Measurements from ENCODE around the gene KCNN4. TPM values are rescaled to one million over a fixed set of nuclear protein-coding genes. Genes with fewer than 3 reads are reported as not detected.

Gene KCNN4
- total RNA-seq, 5 donors from 2014 or later (not counting 1 experiment from before 2014, with no cell fraction given) = 21.9 to 90.1 (median 37.6) TPM

GRCh38 chr19:43741075-43741825, 39.5 kb downstream of the KCNN4 start:
- Histone ChIP-seq H3K4me3 (ENCODE audit: control insufficient read depth in 1 of 2, extremely low read depth in 1 of 2, low read length in 1 of 2) (no peak overlapping the region), H3K36me3 (ENCODE audit: control insufficient read depth in 2 of 2, extremely low read depth in 1 of 2, insufficient read depth in 1 of 2, low read length in 1 of 2) (peaks cover 35 to 97% of the 10 kb centered on the region in 2 donors), H3K27ac (ENCODE audit: low read length) (no peak overlapping the region), H3K4me1 (ENCODE audit: control insufficient read depth in 1 of 2, extremely low read depth in 1 of 2, insufficient read depth in 2 of 2, low read length in 2 of 2) (peaks cover 0 to 16% of the 10 kb centered on the region in 2 experiments), H3K27me3 (replicated peaks in 1 of 2; ENCODE audit: control insufficient read depth in 2 of 2, extremely low read depth in 1 of 2, insufficient read depth in 2 of 2, low read length in 1 of 2) (no peaks in the 10 kb centered on the region), H3K9me3 (no peaks in the 10 kb centered on the region)
- H3K4me3 Mint-ChIP-seq = no peak overlapping the region
- ATAC-seq (replicated peaks in 1 of 4) (no peak), DNase-seq (no peak)
- no peak overlapping the region for H3K27ac Mint-ChIP-seq
- H3K4me1 Mint-ChIP-seq = peaks cover 8 to 24% (median 19%) of the 10 kb centered on the region in 3 donors
- no peaks in the 10 kb centered on the region for H3K27me3 Mint-ChIP-seq
- no peaks in the 10 kb centered on the region for H3K9me3 Mint-ChIP-seq
- 91% methylated on average over 9 of the region's 10 CpGs for WGBS (ENCODE audit: insufficient coverage)
- ChIA-PET CTCF (no interaction called here), POLR2A (no interaction called here)
- peaks cover 72% of the 10 kb centered on the region for H3K36me3 Mint-ChIP-seq

GRCh38 chr19:43739439-43740235, 41.1 kb downstream of the KCNN4 start:
- H3K27ac Mint-ChIP-seq = peak overlapping the region in 1 of 2 donors; percentile 21
- POLR2A ChIA-PET = no interaction called here

GRCh38 chr19:43738780-43739211, 42.0 kb downstream of the KCNN4 start:
- ChIA-PET POLR2A (no interaction called here), CTCF (interaction anchor here in 1 of 2 donors (0.6 kb wide), 1 partner anchor 123 kb away, joined by 7 read pairs; no protein-coding TSS in a partner anchor)
- DNase-seq = peak in 1 of 35 experiments; percentile 21
- Histone ChIP-seq H3K27me3 (replicated peaks in 1 of 2; ENCODE audit: control insufficient read depth in 2 of 2, extremely low read depth in 1 of 2, insufficient read depth in 2 of 2, low read length in 1 of 2) (no peaks in the 10 kb centered on the region), H3K27ac (ENCODE audit: low read length) (no peak overlapping the region), H3K4me3 (ENCODE audit: control insufficient read depth in 1 of 2, extremely low read depth in 1 of 2, low read length in 1 of 2) (no peak overlapping the region), H3K36me3 (ENCODE audit: control insufficient read depth in 2 of 2, extremely low read depth in 1 of 2, insufficient read depth in 1 of 2, low read length in 1 of 2) (peaks cover 29 to 94% of the 10 kb centered on the region in 2 donors), H3K4me1 (ENCODE audit: control insufficient read depth in 1 of 2, extremely low read depth in 1 of 2, insufficient read depth in 2 of 2, low read length in 2 of 2) (peaks cover 0 to 16% of the 10 kb centered on the region in 2 experiments), H3K9me3 (no peaks in the 10 kb centered on the region)
- ATAC-seq (replicated peaks in 1 of 4) = no peak
- peaks cover 66% of the 10 kb centered on the region for H3K36me3 Mint-ChIP-seq
- H3K27me3 Mint-ChIP-seq = no peaks in the 10 kb centered on the region
- peaks cover 0 to 19% (median 9%) of the 10 kb centered on the region in 3 donors for H3K4me1 Mint-ChIP-seq
- 74% methylated on average over 4 of the region's 5 CpGs for WGBS (ENCODE audit: insufficient coverage)
- no peak overlapping the region for H3K4me3 Mint-ChIP-seq
- H3K27ac Mint-ChIP-seq = peak overlapping the region in 1 of 2 donors; percentile 21
- H3K9me3 Mint-ChIP-seq = no peaks in the 10 kb centered on the region

More at GRCh38 chr19:43739439-43740235, 41.1 kb downstream of the KCNN4 start:
- Mint-ChIP-seq H3K9me3 (no peaks in the 10 kb centered on the region), H3K4me1 (peaks cover 1 to 19% (median 9%) of the 10 kb centered on the region in 3 donors), H3K27me3 (no peaks in the 10 kb centered on the region), H3K4me3 (no peak overlapping the region), H3K36me3 (peaks cover 70% of the 10 kb centered on the region)
- H3K4me1 ChIP-seq (ENCODE audit: control insufficient read depth in 1 of 2, extremely low read depth in 1 of 2, insufficient read depth in 2 of 2, low read length in 2 of 2) = peaks cover 0 to 16% of the 10 kb centered on the region in 2 experiments
- no peak for ATAC-seq (replicated peaks in 1 of 4)
- 91% methylated on average over 10 of the region's 16 CpGs for WGBS (ENCODE audit: insufficient coverage)
- DNase-seq = no peak
- no peak overlapping the region for H3K27ac ChIP-seq (ENCODE audit: low read length)
- H3K36me3 ChIP-seq (ENCODE audit: control insufficient read depth in 2 of 2, extremely low read depth in 1 of 2, insufficient read depth in 1 of 2, low read length in 1 of 2) = peaks cover 29 to 94% of the 10 kb centered on the region in 2 donors
- H3K4me3 ChIP-seq (ENCODE audit: control insufficient read depth in 1 of 2, extremely low read depth in 1 of 2, low read length in 1 of 2) = no peak overlapping the region
- H3K9me3 ChIP-seq = no peaks in the 10 kb centered on the region
- no peaks in the 10 kb centered on the region for H3K27me3 ChIP-seq (replicated peaks in 1 of 2; ENCODE audit: control insufficient read depth in 2 of 2, extremely low read depth in 1 of 2, insufficient read depth in 2 of 2, low read length in 1 of 2)
- CTCF ChIA-PET = interaction anchor here (0.5 to 0.9 kb wide), 2 partner anchors 71 to 1986 kb away, joined by 3 read pairs; no protein-coding TSS in a partner anchor

GRCh38 chr19:43735957-43736356, 44.8 kb downstream of the KCNN4 start:
- no peak overlapping the region for H3K4me3 ChIP-seq (ENCODE audit: control insufficient read depth in 1 of 2, extremely low read depth in 1 of 2, low read length in 1 of 2)
- H3K9me3 ChIP-seq = no peaks in the 10 kb centered on the region
- ChIA-PET POLR2A (no interaction called here), CTCF (interaction anchor here in 1 of 2 donors (0.6 to 1.6 kb wide), 2 partner anchors 10 to 48 kb away, joined by 3 to 6 read pairs; no protein-coding TSS in a partner anchor)
- peaks cover 0 to 16% of the 10 kb centered on the region in 2 experiments for H3K4me1 ChIP-seq (ENCODE audit: control insufficient read depth in 1 of 2, extremely low read depth in 1 of 2, insufficient read depth in 2 of 2, low read length in 2 of 2)
- H3K36me3 ChIP-seq (ENCODE audit: control insufficient read depth in 2 of 2, extremely low read depth in 1 of 2, insufficient read depth in 1 of 2, low read length in 1 of 2) = peaks cover 34 to 95% of the 10 kb centered on the region in 2 donors
- Mint-ChIP-seq H3K4me3 (no peak overlapping the region), H3K36me3 (peaks cover 68% of the 10 kb centered on the region), H3K4me1 (peaks cover 0 to 16% (median 6%) of the 10 kb centered on the region in 3 donors), H3K9me3 (no peaks in the 10 kb centered on the region), H3K27me3 (no peaks in the 10 kb centered on the region), H3K27ac (peak overlapping the region in 1 of 2 donors; percentile 22)
- ATAC-seq (replicated peaks in 1 of 4) = no peak
- no peak overlapping the region for H3K27ac ChIP-seq (ENCODE audit: low read length)
- no peaks in the 10 kb centered on the region for H3K27me3 ChIP-seq (replicated peaks in 1 of 2; ENCODE audit: control insufficient read depth in 2 of 2, extremely low read depth in 1 of 2, insufficient read depth in 2 of 2, low read length in 1 of 2)
- DNase-seq = no peak

GRCh38 chr19:43735013-43735412, 45.8 kb downstream of the KCNN4 start:
- Mint-ChIP-seq H3K27me3 (no peaks in the 10 kb centered on the region), H3K36me3 (peaks cover 62% of the 10 kb centered on the region), H3K4me3 (no peak overlapping the region), H3K4me1 (peaks cover 0 to 11% (median 0%) of the 10 kb centered on the region in 3 donors), H3K9me3 (no peaks in the 10 kb centered on the region), H3K27ac (no peak overlapping the region)
- H3K4me3 ChIP-seq (ENCODE audit: control insufficient read depth in 1 of 2, extremely low read depth in 1 of 2, low read length in 1 of 2) = no peak overlapping the region
- ChIA-PET CTCF (no interaction called here), POLR2A (no interaction called here)
- no peak for ATAC-seq (replicated peaks in 1 of 4)
- no peak overlapping the region for H3K27ac ChIP-seq (ENCODE audit: low read length)
- DNase-seq = no peak
- peaks cover 30 to 89% of the 10 kb centered on the region in 2 donors for H3K36me3 ChIP-seq (ENCODE audit: control insufficient read depth in 2 of 2, extremely low read depth in 1 of 2, insufficient read depth in 1 of 2, low read length in 1 of 2)
- peaks cover 0 to 16% of the 10 kb centered on the region in 2 experiments for H3K4me1 ChIP-seq (ENCODE audit: control insufficient read depth in 1 of 2, extremely low read depth in 1 of 2, insufficient read depth in 2 of 2, low read length in 2 of 2)
- H3K27me3 ChIP-seq (replicated peaks in 1 of 2; ENCODE audit: control insufficient read depth in 2 of 2, extremely low read depth in 1 of 2, insufficient read depth in 2 of 2, low read length in 1 of 2) = no peaks in the 10 kb centered on the region
- 100% methylated on average over 4 of the region's 6 CpGs for WGBS (ENCODE audit: insufficient coverage)
- H3K9me3 ChIP-seq = no peaks in the 10 kb centered on the region

- H3K36me3 ChIP-seq (ENCODE audit: control insufficient read depth in 2 of 2, extremely low read depth in 1 of 2, insufficient read depth in 1 of 2, low read length in 1 of 2) = peaks cover 24 to 72% of the 10 kb centered on the region in 2 donors
- H3K9me3 ChIP-seq = no peaks in the 10 kb centered on the region
- no peak overlapping the region for H3K27ac ChIP-seq (ENCODE audit: low read length)
- DNase-seq (no peak), ATAC-seq (replicated peaks in 1 of 4) (no peak)
- H3K4me3 Mint-ChIP-seq = no peak overlapping the region
- no peaks in the 10 kb centered on the region for H3K27me3 Mint-ChIP-seq
- H3K4me1 ChIP-seq (ENCODE audit: control insufficient read depth in 1 of 2, extremely low read depth in 1 of 2, insufficient read depth in 2 of 2, low read length in 2 of 2) = no peaks in the 10 kb centered on the region
- H3K4me1 Mint-ChIP-seq = no peaks in the 10 kb centered on the region
- H3K27me3 ChIP-seq (replicated peaks in 1 of 2; ENCODE audit: control insufficient read depth in 2 of 2, extremely low read depth in 1 of 2, insufficient read depth in 2 of 2, low read length in 1 of 2) = no peaks in the 10 kb centered on the region
- H3K9me3 Mint-ChIP-seq = no peaks in the 10 kb centered on the region
- no peak overlapping the region for H3K4me3 ChIP-seq (ENCODE audit: control insufficient read depth in 1 of 2, extremely low read depth in 1 of 2, low read length in 1 of 2)
- H3K27ac Mint-ChIP-seq = no peak overlapping the region
- ChIA-PET CTCF (no interaction called here), POLR2A (interaction anchor here in 1 of 2 donors (0.5 kb wide), 1 partner anchor 10 kb away, joined by 3 read pairs; no protein-coding TSS in a partner anchor)
- WGBS (ENCODE audit: insufficient coverage) = no CpG with 5 or more reads among the region's 1 CpG
- peaks cover 57% of the 10 kb centered on the region for H3K36me3 Mint-ChIP-seq
These were observed 48.9 kb downstream of the KCNN4 start for GRCh38 chr19:43731846-43732245.
